LHCN-M2 (cell line): ENCODE results near the gene TMEM117. TPM values are rescaled to one million over a fixed set of nuclear protein-coding genes. Genes with fewer than 3 reads are reported as not detected.
"Not testable (repeated sequence)": the region's sequence is repeated elsewhere in the genome, so short reads cannot be mapped to it uniquely, and the experiment has no call there.

ENCODE experiments used
- DNase-seq: peaks from one replicate; pipeline ENCODE4 v3.0.0-alpha.2; 2012; ENCODE audit warnings: low read depth
- total RNA-seq: library from RNA; depleted of rRNA; stranded (reverse); fragments of >200 nt; gene quantifications from 2 replicates; pipeline ENCODE4 v1.2.3, GENCODE V29; 2014

The TMEM117 gene
- total RNA-seq, 1 experiment from 2014 or later: 12.5 TPM

DNA sequence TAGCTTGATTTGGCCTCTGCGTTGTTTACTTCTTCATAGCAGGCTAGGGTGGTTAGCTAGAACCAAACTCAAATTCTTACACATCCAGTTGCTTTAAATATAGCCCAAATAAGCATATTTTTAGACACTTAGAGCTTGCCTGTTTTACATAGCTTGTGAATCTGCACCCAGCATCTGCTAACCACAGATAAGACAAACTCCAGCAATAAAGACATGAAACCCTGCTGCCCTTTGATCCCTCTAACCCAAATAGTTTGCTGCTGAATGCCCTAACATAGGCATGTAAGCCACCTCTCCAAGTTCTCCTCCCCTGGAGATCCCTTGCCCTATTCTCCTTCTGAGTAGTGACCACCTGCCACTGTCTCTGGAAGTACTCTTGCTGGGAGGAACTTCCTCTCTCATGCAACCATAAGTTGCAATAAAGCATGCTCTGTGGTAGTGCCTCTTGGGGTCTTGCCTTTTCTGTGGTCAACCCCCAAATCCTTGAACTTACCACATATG is 185.6 kb downstream of the TMEM117 start:
- no peak for DNase-seq

DNA sequence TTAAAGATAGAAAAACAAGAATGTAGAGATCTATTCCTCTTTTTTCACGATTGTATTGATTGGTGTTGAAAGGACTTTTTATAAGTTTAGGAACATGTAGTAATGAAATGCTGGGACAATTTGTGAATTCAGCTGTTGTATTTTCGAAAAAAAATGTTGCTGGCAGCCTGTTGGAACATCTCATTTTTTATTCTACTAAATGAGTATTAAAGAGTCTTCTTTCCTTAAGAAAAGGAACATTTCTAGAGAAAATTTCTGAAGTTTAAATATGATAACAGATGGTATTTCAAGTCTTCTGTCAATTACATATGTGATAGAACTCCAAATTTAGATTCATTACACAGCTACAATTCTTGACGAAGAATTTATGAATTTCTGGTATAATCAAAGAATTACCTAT is 189.6 kb downstream of the TMEM117 start:
- no peak for DNase-seq

DNA sequence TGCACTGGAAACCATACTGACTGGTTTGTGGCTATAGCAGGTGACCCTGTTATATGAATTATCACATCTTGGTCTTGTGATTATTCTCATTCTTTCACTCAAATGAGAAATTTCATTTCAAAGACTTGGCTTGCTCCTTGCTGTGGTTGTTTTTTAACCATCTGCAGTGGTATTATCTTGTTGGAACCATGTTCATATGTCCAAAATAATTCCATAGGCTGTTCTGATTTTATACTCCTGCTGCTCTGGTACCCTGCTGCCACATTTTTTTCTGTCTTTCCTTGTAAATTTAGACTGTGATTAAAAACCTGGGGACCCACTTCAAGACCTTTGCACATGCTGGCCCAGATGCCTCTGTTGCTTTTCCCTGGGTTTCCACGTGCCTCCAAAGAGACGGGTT is 190.2 kb downstream of the TMEM117 start:
- DNase-seq: no peak

DNA sequence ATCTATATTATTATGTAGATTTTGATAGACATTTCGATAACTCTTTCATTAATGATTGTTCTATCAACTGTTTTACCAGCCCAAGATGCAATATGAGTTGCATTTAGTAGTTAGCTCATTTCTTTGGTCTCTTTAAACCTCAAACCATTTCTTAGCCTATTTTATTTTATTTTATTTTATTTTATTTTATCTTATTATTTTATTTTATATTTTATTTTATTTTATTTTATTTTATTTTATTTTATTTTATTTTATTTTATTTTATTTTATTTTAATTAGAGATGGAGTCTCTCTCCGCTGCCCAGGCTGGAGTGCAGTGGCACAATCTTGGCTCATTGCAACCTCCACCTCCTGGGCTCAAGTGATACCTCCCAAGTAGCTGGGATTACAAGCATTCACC is 191.0 kb downstream of the TMEM117 start:
- not testable (repeated sequence) for DNase-seq

DNA sequence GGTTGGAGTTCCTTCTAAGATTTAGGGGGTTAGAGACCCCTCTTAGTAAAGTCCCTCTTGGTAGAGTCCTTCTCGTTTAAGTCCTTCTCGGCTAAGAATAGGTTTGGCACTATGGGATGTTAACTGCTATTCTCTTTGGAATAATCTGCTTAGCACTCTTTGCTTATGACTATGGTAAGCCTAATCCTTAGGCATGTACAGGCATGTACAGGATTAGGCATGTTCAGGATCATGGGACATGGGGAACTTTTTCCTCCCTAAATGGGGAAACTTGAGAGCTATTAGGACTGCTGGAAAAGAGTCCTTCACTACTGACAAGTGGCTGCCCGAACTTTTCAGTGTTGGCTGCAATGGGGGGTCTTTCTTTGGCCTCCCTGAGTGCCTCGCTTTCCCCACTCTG is 193.3 kb downstream of the TMEM117 start:
- no peak for DNase-seq

- no peak for DNase-seq
These were observed 195.7 kb downstream of the TMEM117 start for GRCh38 chr12:44031472-44032185.

- DNase-seq: no peak
These were observed 199.0 kb downstream of the TMEM117 start for GRCh38 chr12:44034906-44035305.

DNA sequence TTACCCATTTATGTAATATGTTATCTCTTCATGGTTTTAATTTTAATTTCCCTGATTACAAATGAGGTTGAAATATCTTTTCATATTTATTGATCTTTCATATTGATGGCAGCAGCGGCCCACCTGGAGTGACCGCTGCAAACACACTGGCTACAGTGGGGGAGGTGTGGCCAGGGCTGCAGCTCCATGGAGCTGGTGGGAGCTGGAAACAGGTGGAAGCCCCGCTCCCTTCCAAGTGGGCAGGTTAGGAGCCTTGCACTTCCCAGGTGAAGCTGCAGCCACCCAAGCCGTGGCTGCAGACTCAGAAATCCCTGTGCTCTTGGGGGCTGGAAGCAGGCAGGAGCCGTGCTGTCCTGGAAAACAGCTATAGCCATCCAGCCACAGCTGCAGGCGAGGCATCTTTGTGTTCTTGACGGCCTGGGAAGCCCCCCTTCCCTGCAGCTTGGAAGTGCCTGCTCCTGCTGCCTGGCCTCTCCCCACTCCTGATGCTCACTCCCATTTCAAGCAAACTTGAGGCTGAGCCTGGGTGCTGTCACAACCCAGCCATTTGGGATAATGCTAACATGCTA is 201.1 kb downstream of the TMEM117 start:
- DNase-seq: no peak

DNA sequence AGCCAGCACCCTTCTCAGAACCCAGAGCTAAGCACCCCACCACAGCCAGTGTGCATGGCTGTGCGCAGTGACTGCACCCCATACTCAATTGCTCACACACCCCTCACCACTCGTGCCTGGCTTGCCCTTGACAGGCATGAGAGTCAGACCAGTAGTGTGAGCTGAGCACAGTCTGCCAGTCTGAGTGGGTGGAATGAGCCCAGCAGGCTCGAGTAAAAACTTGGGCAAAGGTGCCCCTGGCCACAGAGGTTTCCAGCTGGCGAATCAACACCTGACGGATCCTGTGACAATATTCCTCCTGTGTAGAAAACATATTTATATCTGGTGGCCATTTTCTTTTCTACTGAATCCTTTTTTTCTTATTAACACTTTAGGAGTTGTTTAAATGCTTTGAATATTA is 202.5 kb downstream of the TMEM117 start:
- no peak for DNase-seq

DNA sequence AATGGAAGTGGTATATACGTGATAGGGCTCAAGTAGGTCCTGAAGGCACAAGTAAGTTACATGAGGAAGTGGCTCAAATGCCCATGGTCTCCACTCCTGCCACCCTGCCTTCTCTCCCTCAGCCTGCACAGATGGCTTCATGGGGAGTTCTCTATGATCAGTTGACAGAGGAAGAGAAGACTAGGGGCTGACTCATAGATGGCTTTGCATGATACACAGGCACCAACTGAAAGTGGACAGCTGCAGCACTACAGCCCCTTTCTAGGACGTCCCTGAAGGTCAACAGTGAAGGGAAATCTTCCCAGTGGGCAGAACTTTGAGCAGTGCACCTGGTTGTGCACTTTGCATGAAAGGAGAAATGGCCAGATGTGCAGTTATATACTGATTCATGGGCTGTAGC is 208.6 kb downstream of the TMEM117 start:
- peak; percentile 37 for DNase-seq

DNA sequence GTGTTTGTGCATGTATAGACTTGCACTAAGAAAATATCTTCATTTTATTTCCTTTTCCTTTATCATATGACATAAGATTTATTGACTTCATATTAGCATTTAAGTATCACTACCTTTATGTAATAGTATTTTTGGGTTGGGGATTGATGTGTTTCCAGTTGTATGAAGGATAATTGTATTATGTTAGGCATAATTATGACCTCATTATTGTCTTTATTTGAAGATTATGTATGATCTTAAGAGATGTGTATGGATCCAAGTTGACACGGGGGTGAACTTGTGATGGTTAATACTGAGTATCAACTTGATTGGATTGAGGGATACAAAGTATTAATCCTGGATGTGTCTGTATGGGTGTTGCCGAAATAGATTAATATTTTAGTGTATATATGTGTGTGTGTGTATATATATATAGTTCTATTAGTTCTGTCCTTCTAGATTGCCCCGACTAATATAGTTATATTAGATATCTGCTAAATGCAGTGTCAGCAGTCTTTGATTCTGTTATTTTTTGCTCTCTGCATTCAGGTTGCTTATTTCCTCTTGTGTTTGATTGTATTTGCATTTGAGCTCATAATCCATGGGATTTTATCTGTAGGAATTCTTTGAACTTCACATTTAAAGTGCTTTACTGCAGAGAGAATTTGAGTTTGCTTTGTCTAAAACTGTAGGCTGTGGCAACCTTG is 211.0 kb downstream of the TMEM117 start:
- no peak for DNase-seq

DNA sequence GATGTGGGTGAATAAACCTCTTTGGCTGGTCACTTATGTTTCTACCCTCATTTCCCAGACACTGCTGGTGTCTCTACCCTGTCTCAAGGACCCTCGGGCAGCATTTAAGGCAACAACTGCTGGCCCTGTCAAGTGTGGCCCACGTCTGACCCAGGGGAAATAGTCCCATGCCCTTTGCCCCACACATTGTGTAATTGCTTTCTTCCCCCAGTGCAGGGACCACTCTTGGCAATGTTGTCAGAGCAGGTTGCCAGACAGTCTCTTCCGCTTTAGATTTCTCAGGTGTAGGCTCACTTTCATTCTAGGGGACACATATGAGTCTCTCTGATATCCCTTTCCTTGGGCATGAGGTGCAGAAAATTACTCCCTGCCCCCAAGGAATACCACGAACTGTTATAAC is 216.7 kb downstream of the TMEM117 start:
- no peak for DNase-seq

GRCh38 chr12:44053549-44054127 is 217.8 kb downstream of the TMEM117 start:
- DNase-seq: peak; percentile 17

DNA sequence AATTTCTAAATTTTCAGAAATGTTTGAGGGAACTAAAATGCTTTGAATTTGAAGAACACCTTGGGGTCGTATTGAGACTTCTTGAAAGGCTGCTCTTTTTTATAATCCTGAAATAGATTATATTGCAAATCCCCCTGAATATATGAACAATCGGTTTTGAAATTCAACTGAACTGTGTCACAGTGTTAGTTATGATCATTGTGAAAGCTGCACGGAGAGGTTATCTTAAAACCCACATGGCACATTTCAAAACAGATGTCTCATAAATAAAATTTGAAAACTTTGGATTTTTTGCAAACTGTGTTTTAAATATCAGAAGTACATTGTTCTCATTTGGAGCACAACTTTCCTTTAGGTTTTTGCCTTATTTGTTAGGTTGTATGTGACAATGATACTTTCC is 218.4 kb downstream of the TMEM117 start:
- no peak for DNase-seq

DNA sequence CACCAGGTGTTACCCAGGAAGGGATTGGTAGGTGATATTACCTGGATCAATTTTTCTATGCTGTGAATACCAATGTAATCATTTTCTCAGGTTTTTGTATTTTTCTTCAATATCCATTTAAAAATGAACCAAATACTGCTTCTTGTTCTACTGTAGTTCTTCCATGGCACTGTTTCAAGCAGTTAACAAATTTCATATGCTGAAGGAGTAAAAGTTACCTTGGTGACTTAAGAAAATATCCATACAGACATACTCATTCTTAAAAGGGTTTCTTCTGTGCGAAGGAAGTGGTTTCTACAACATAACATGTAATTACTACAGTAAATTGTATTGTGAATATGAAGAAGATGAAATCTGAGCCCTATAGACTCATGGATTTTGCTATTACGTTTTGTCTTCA is 222.5 kb downstream of the TMEM117 start:
- no peak for DNase-seq

GRCh38 chr12:44059476-44059875 is 223.6 kb downstream of the TMEM117 start:
- DNase-seq: no peak

- no peak for DNase-seq
These were observed 227.8 kb downstream of the TMEM117 start for GRCh38 chr12:44063671-44064070.

DNA sequence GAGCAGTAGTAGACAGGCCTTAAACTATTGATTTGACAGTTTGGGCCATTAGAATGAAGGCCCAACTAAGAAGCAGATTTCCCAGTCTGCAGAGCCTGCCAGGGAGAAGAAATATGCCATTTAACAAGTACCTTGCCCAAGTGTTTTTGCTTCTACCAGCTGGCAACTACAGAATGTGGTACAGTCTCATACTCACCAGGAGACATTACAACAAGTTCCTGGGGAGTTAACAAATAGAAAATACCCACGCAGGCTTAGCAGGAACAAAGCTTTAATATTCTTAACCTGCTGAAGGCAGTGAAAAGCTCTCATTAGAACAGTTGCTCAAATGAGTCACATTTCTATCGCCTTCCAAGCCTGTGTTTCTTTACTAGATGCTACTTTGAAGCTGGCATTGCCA is 241.0 kb downstream of the TMEM117 start:
- DNase-seq: peak; percentile 6

GRCh38 chr12:44077294-44077693 is 241.4 kb downstream of the TMEM117 start:
- DNase-seq: no peak

DNA sequence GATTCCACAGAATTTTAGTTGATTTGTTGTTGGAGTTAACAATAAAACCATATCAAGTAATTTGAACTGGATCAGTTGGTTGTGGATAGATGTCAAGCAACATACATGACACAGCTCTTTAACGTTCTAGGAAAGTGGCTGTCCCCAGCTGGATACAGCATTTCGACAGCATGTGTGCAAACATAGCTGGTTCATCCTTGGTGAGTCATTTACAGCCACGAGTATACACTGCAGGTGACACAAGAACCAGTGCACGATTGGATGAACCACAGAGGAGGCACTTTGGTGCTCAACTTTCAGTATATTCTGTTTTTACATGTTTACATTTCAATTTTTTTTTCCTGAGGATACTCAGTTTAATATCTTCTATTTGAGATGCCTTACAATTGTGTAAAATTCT is 242.4 kb downstream of the TMEM117 start:
- peak; percentile 8 for DNase-seq

DNA sequence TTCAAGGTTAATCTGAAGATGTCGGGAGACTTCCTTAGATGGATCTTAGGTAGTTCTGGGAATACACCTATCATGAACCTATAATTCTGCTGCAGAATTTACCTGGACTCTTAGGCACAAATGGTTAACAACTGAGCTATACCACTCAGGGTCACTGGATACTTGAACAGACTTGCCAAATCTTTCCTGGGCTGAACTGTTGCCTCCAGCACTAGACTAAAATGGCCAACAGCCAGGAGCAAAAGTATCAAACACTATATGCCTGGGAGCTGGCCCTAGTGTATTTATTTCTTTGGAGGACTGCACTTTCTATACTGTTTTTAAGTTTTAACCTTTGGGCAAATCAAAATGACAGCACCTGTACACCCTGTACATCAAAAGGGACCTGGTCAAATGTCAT is 252.8 kb downstream of the TMEM117 start:
- DNase-seq: no peak

- DNase-seq: no peak
These were observed 256.2 kb downstream of the TMEM117 start for GRCh38 chr12:44091948-44092606.
